HL-60/S4 treated with phorbol 12-myristate 13-acetate at 8.2 ng/mL for 4 days and 3 days (cell line): Measurements from ENCODE around the gene GNGT2.

ENCODE experiments used
- in situ Hi-C: fragments of 300-500 bp; cut with MboI; formaldehyde crosslinking; loops from 2 replicates; pipeline ENCODE4 v1.15.0; 2022; ENCODE audit warnings: low sequenced_read_pairs

Gene GNGT2

GRCh38 chr17:49210158-49211029, at the start of gene GNGT2, which contains the start of gene ABI3:
GNGT2 (minus strand) TSS chr17:49210574; CDS start chr17:49207422, 3,152 bp downstream.
ABI3 (plus strand) TSS chr17:49210707; CDS start chr17:49210725, 18 bp downstream.
- in situ Hi-C loops, result no loop called here

GRCh38 chr17:49259663-49260010, 49.3 kb upstream of the GNGT2 start:
- in situ Hi-C loops, result no loop called here

- in situ Hi-C loops, result no loop called here
Observed at GRCh38 chr17:49258394-49258793, 48.0 kb upstream of the GNGT2 start.

- in situ Hi-C loops, result no loop called here
Observed at GRCh38 chr17:49255125-49255524, 44.8 kb upstream of the GNGT2 start.

- in situ Hi-C loops, result no loop called here
Observed at GRCh38 chr17:49254066-49254465, 43.7 kb upstream of the GNGT2 start.

- in situ Hi-C loops, result no loop called here
Observed at GRCh38 chr17:49252148-49252695, 41.8 kb upstream of the GNGT2 start.

- in situ Hi-C loops, result no loop called here
Observed at GRCh38 chr17:49249890-49250522, 39.6 kb upstream of the GNGT2 start.

GRCh38 chr17:49249292-49249794, 39.0 kb upstream of the GNGT2 start:
- in situ Hi-C loops, result no loop called here

GRCh38 chr17:49247944-49248343, 37.6 kb upstream of the GNGT2 start:
- in situ Hi-C loops, result no loop called here

- in situ Hi-C loops, result no loop called here
Observed at GRCh38 chr17:49244839-49245238, 34.5 kb upstream of the GNGT2 start.

- in situ Hi-C loops, result no loop called here
Observed at GRCh38 chr17:49242813-49243212, 32.4 kb upstream of the GNGT2 start.

GRCh38 chr17:49241692-49242397, 31.5 kb upstream of the GNGT2 start:
- in situ Hi-C loops, result no loop called here

- in situ Hi-C loops, result no loop called here
Observed at GRCh38 chr17:49241040-49241439, 30.7 kb upstream of the GNGT2 start.

- in situ Hi-C loops, result no loop called here
Observed at GRCh38 chr17:49240619-49241018, 30.2 kb upstream of the GNGT2 start.

GRCh38 chr17:49239963-49240362, 29.6 kb upstream of the GNGT2 start:
- in situ Hi-C loops, result no loop called here

GRCh38 chr17:49235896-49236295, 25.5 kb upstream of the GNGT2 start:
- in situ Hi-C loops, result no loop called here

- in situ Hi-C loops, result no loop called here
Observed at GRCh38 chr17:49234509-49235080, 24.2 kb upstream of the GNGT2 start.

GRCh38 chr17:49231563-49231894, 21.2 kb upstream of the GNGT2 start:
- in situ Hi-C loops, result no loop called here

- in situ Hi-C loops, result no loop called here
Observed at GRCh38 chr17:49230636-49231562, 20.5 kb upstream of the GNGT2 start, which contains the start of gene PHOSPHO1. PHOSPHO1 (minus strand) TSS chr17:49230787; CDS start chr17:49226691, 4,096 bp downstream.
